ENCODE data around the gene APOBR.
A peak's percentile ranks its signal among the peaks of the same experiment; 100 is the strongest.

- TF ChIP-seq, protein P1, sequence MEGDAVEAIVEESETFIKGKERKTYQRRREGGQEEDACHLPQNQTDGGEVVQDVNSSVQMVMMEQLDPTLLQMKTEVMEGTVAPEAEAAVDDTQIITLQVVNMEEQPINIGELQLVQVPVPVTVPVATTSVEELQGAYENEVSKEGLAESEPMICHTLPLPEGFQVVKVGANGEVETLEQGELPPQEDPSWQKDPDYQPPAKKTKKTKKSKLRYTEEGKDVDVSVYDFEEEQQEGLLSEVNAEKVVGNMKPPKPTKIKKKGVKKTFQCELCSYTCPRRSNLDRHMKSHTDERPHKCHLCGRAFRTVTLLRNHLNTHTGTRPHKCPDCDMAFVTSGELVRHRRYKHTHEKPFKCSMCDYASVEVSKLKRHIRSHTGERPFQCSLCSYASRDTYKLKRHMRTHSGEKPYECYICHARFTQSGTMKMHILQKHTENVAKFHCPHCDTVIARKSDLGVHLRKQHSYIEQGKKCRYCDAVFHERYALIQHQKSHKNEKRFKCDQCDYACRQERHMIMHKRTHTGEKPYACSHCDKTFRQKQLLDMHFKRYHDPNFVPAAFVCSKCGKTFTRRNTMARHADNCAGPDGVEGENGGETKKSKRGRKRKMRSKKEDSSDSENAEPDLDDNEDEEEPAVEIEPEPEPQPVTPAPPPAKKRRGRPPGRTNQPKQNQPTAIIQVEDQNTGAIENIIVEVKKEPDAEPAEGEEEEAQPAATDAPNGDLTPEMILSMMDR (CRISPR knock-in tag; IDR thresholded peaks at IDR 0.05): no peak; the same call in 1 of the 2 replicates
- TF ChIP-seq PHB2 (IDR thresholded peaks at IDR 0.05; ENCODE audit: partially characterized antibody) (no peak), FOXP4 (CRISPR knock-in tag; IDR thresholded peaks at IDR 0.05) (peak; percentile 53; the same call in 1 of the 2 replicates), NR2F1 (CRISPR knock-in tag; IDR thresholded peaks at IDR 0.05) (peak in 1 of 2 experiments; percentile 40; a peak in 2 of 4 replicates)
- TF ChIP-seq, protein P2, sequence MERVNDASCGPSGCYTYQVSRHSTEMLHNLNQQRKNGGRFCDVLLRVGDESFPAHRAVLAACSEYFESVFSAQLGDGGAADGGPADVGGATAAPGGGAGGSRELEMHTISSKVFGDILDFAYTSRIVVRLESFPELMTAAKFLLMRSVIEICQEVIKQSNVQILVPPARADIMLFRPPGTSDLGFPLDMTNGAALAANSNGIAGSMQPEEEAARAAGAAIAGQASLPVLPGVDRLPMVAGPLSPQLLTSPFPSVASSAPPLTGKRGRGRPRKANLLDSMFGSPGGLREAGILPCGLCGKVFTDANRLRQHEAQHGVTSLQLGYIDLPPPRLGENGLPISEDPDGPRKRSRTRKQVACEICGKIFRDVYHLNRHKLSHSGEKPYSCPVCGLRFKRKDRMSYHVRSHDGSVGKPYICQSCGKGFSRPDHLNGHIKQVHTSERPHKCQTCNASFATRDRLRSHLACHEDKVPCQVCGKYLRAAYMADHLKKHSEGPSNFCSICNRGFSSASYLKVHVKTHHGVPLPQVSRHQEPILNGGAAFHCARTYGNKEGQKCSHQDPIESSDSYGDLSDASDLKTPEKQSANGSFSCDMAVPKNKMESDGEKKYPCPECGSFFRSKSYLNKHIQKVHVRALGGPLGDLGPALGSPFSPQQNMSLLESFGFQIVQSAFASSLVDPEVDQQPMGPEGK (CRISPR knock-in tag; IDR thresholded peaks at IDR 0.05): peak; percentile 45; the same call in 1 of the 2 replicates
These were observed 2.4 kb upstream of the APOBR start, which contains the start of gene CLN3 for GRCh38 chr16:28491970-28492474.

Measured in HepG2 (cell line).